ENCODE results near the gene BCOR.

Gene BCOR

DNA sequence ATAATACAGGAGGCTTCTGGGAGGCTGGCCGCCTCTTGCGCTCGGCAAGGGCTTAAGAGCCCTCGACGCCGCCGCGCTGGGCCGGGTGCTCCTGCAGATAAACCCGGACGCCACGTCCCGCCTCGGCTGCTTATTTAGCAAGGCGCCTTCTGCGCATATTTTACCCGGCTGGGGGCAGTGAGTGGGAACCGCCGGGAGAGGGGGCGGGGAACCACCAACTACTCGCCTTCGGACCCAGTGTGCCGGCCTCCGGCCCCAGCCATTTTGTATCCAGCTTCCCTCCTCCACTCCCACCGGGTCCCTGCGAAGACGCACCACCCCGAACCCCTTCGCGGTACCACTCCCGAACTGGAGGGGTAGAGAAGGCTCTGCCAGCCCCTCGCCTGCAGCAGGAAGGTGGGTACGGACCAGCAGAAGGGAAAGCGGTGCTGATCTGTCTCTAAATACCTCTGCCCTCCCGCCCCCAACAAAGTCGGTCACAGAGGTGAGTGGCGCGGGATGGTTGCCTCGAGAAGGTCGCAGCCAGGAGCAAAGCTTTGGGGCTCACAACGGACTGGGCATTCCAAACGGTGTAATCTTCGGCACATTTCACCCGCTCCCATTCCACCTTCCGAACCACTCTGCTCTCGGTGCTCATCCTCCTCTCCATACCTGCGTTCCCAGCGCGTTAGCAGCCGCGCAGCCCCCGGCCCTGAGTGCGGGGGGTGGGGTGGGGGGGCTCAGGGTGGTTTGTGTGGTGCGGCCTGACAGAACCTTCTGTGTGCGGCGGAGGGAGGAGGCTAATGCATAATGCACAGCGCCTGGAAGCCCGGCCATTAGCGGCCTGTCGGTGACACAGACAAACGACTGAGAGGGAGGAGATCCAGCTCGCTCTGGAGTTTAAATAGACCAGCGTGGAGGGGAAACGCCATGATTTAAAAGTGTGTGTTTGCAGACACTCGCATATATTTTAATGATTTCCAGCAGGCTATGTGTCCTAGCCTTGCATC is 4.9 kb upstream of the BCOR start:
- Histone ChIP-seq H3K4me1 (ENCODE audit: insufficient read depth, low read length) (peaks cover 33% of the 10 kb centered on the region), H3K36me3 (ENCODE audit: insufficient read depth, low read length) (no peaks in the 10 kb centered on the region; the same call in 1 of the 2 replicates), H3K9me3 (ENCODE audit: insufficient read depth, low read length, severe bottlenecking) (no peaks in the 10 kb centered on the region), H3K4me3 (ENCODE audit: low read depth in 1 of 2, low read length in 2 of 2) (no peak overlapping the region), H3K79me2 (ENCODE audit: insufficient read depth, low read length) (peaks cover 55% of the 10 kb centered on the region), H3K27ac (ENCODE audit: low read length) (no peak overlapping the region), H3K9ac (ENCODE audit: low read depth, low read length) (no peak overlapping the region), H4K20me1 (ENCODE audit: insufficient read depth, low read length) (peaks cover 4% of the 10 kb centered on the region), H3K27me3 (ENCODE audit: insufficient read depth, low read length, poor library complexity) (no peaks in the 10 kb centered on the region), H3K4me2 (ENCODE audit: insufficient read depth, low read length) (no peak overlapping the region), H2AFZ (ENCODE audit: low read depth, low read length) (no peak overlapping the region)
- TF ChIP-seq CTCF (IDR thresholded peaks at IDR 0.05; ENCODE audit: borderline replicate concordance, extremely low read depth, low read length, poor library complexity, severe bottlenecking) (no peak), EZH2 (IDR thresholded peaks at IDR 0.05; ENCODE audit: borderline replicate concordance, low read depth, low read length, severe bottlenecking) (no peak)
- ATAC-seq (ENCODE audit: insufficient read depth, low read depth) (no peak), DNase-seq (no peak)

DNA sequence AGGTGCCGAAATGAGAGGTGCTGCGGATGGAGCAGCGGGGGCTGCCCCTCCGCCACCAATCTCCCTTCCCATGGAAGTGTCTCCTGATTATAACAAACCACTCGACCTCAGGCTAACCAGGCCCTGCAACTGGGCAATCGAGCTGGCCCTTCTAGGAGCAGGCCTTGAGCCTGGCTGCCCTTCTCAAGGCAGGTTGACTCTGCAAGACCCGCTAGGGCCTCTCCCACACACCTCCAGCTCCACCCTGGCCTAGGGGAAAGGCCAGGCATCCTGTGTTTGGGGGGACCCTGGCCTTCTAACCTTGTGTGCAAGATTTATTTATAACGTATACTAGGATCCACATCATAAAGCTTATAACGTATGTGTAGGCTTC is 3.7 kb upstream of the BCOR start:
- Histone ChIP-seq H3K36me3 (ENCODE audit: insufficient read depth, low read length) (no peaks in the 10 kb centered on the region; the same call in 1 of the 2 replicates), H4K20me1 (ENCODE audit: insufficient read depth, low read length) (peaks cover 4% of the 10 kb centered on the region), H3K9ac (ENCODE audit: low read depth, low read length) (no peak overlapping the region), H3K4me3 (ENCODE audit: low read depth in 1 of 2, low read length in 2 of 2) (no peak overlapping the region), H3K27me3 (ENCODE audit: insufficient read depth, low read length, poor library complexity) (no peaks in the 10 kb centered on the region), H3K9me3 (ENCODE audit: insufficient read depth, low read length, severe bottlenecking) (no peaks in the 10 kb centered on the region), H3K79me2 (ENCODE audit: insufficient read depth, low read length) (peaks cover 55% of the 10 kb centered on the region), H2AFZ (ENCODE audit: low read depth, low read length) (no peak overlapping the region), H3K4me1 (ENCODE audit: insufficient read depth, low read length) (peaks cover 20% of the 10 kb centered on the region), H3K27ac (ENCODE audit: low read length) (no peak overlapping the region), H3K4me2 (ENCODE audit: insufficient read depth, low read length) (no peak overlapping the region)
- no peak for ATAC-seq (ENCODE audit: insufficient read depth, low read depth)
- no peak for DNase-seq
- no peak for TF ChIP-seq CTCF (IDR thresholded peaks at IDR 0.05; ENCODE audit: borderline replicate concordance, extremely low read depth, low read length, poor library complexity, severe bottlenecking)
- TF ChIP-seq EZH2 (IDR thresholded peaks at IDR 0.05; ENCODE audit: borderline replicate concordance, low read depth, low read length, severe bottlenecking) = no peak

DNA sequence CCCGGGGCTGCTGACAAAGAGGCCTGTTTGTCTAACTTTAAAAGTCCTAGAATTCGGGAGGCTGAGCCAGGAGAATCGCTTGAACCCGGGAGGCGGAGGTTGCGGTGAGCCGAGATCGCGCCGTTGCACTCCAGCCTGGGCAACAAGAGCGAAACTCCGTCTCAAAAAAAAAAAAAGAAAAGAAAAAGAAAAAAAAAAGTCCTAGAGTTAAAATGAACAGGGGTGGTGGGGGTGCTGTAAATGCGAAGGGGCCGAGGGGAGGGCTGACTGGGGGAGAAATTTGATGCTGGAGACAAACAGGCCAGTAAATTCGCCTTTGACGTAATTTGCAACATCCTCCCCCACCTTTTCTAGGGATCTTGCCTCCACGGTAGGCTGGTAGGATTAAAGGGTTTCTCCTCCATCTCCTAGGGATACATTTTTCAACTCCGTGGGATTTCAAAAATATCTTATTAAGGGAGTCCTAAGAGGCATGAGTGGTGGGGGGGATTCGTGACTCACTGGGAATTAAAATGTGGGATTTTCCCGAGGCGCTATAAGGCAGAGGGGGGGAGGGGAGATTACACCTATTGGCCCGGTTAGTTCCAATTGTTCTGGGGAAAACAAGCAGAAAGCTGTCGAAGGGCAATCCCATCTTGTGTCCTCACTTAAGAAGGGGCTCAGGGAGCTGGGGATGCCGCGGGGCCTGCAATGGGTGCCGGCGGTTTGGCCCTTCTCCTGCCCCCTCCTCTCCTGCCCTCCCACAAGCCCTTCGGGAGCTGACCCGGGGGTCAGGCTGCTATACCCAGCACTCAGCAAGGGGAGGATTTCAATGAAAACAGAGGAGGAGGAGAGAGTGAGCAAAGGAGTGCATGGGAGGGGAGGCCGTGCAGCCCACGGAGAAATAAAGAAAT is 3.0 kb upstream of the BCOR start:
- Histone ChIP-seq H3K9ac (ENCODE audit: low read depth, low read length) (no peak overlapping the region), H3K4me3 (ENCODE audit: low read depth in 1 of 2, low read length in 2 of 2) (no peak overlapping the region), H3K9me3 (ENCODE audit: insufficient read depth, low read length, severe bottlenecking) (no peaks in the 10 kb centered on the region), H3K27ac (ENCODE audit: low read length) (no peak overlapping the region), H3K4me2 (ENCODE audit: insufficient read depth, low read length) (no peak overlapping the region), H3K4me1 (ENCODE audit: insufficient read depth, low read length) (peaks cover 20% of the 10 kb centered on the region), H2AFZ (ENCODE audit: low read depth, low read length) (no peak overlapping the region), H3K36me3 (ENCODE audit: insufficient read depth, low read length) (no peaks in the 10 kb centered on the region; the same call in 1 of the 2 replicates), H3K79me2 (ENCODE audit: insufficient read depth, low read length) (peaks cover 58% of the 10 kb centered on the region), H4K20me1 (ENCODE audit: insufficient read depth, low read length) (peaks cover 7% of the 10 kb centered on the region), H3K27me3 (ENCODE audit: insufficient read depth, low read length, poor library complexity) (no peaks in the 10 kb centered on the region)
- DNase-seq (no peak), ATAC-seq (ENCODE audit: insufficient read depth, low read depth) (no peak)
- TF ChIP-seq EZH2 (IDR thresholded peaks at IDR 0.05; ENCODE audit: borderline replicate concordance, low read depth, low read length, severe bottlenecking) (no peak), CTCF (IDR thresholded peaks at IDR 0.05; ENCODE audit: borderline replicate concordance, extremely low read depth, low read length, poor library complexity, severe bottlenecking) (no peak)

Data from DND-41 (cell line).